Activated T-helper 1 cell treated with Interleukin-2 at 50 U/mL for 16 hours (primary cell): ENCODE measurements around the gene ENOX2.
"Not testable (repeated sequence)": the region's sequence is repeated elsewhere in the genome, so short reads cannot be mapped to it uniquely, and the experiment has no call there.

Experiments used
- DNase-seq: peaks from one replicate; pipeline ENCODE4 v3.0.0-alpha.2; 2020; ENCODE audit warnings: low read depth

The ENOX2 gene

GRCh38 chrX:130902783-130903613 lies at the start of gene ENOX2:
Gene ENOX2, minus strand, starts transcription at chrX:130903209. Its CDS starts 199,993 bp downstream, at chrX:130703216.
- peak; percentile 64 for DNase-seq

GRCh38 chrX:130952266-130953043 lies 49.4 kb upstream of the ENOX2 start:
- DNase-seq, result no peak

- no peak for DNase-seq
Observed at GRCh38 chrX:130944230-130944629, 41.2 kb upstream of the ENOX2 start.

GRCh38 chrX:130937101-130937500 lies 34.1 kb upstream of the ENOX2 start:
- DNase-seq, result no peak

- no peak for DNase-seq
Observed at GRCh38 chrX:130933358-130933757, 30.3 kb upstream of the ENOX2 start.

- DNase-seq, result not testable (repeated sequence)
Observed at GRCh38 chrX:130920405-130920804, 17.4 kb upstream of the ENOX2 start.

GRCh38 chrX:130919676-130920075 lies 16.7 kb upstream of the ENOX2 start:
- not testable (repeated sequence) for DNase-seq

- DNase-seq, result not testable (repeated sequence)
Observed at GRCh38 chrX:130918498-130918897, 15.5 kb upstream of the ENOX2 start.

GRCh38 chrX:130916636-130917422 lies 13.8 kb upstream of the ENOX2 start:
- no peak for DNase-seq

- no peak for DNase-seq
Observed at GRCh38 chrX:130915302-130915701, 12.3 kb upstream of the ENOX2 start.

GRCh38 chrX:130909469-130910136 lies 6.6 kb upstream of the ENOX2 start:
- DNase-seq, result no peak

GRCh38 chrX:130906776-130907175 lies 3.8 kb upstream of the ENOX2 start:
- no peak for DNase-seq

GRCh38 chrX:130902446-130902782 lies 595 bp downstream of the ENOX2 start:
- no peak for DNase-seq

- DNase-seq, result no peak
Observed at GRCh38 chrX:130896802-130897501, 6.1 kb downstream of the ENOX2 start.

- no peak for DNase-seq
Observed at GRCh38 chrX:130896026-130896425, 7.0 kb downstream of the ENOX2 start.

GRCh38 chrX:130895299-130895698 lies 7.7 kb downstream of the ENOX2 start:
- no peak for DNase-seq

- no peak for DNase-seq
Observed at GRCh38 chrX:130893356-130894085, 9.5 kb downstream of the ENOX2 start.

GRCh38 chrX:130887376-130887775 lies 15.6 kb downstream of the ENOX2 start:
- DNase-seq, result no peak

- DNase-seq, result no peak
Observed at GRCh38 chrX:130885996-130886395, 17.0 kb downstream of the ENOX2 start.

- DNase-seq, result no peak
Observed at GRCh38 chrX:130885508-130885907, 17.5 kb downstream of the ENOX2 start.

- DNase-seq, result no peak
Observed at GRCh38 chrX:130884627-130885026, 18.4 kb downstream of the ENOX2 start.
